GM21447 (cell line): Measurements from ENCODE around the gene FOXP1.
A peak's percentile ranks its signal among the peaks of the same experiment; 100 is the strongest.

Source experiments
- ATAC-seq: cut with Tn5 transposase; IDR thresholded peaks from one replicate; pipeline ENCODE4 v1.9.1; 2021; ENCODE audit not compliant: unreplicated experiment

Gene FOXP1

GRCh38 chr3:71433631-71434030, 149.9 kb downstream of the FOXP1 start:
- ATAC-seq: no peak

- no peak for ATAC-seq
Measured at GRCh38 chr3:71432044-71432975, 151.2 kb downstream of the FOXP1 start.

GRCh38 chr3:71430941-71431552, 152.5 kb downstream of the FOXP1 start:
- no peak for ATAC-seq

GRCh38 chr3:71429597-71429988, 153.9 kb downstream of the FOXP1 start:
- ATAC-seq: no peak

- no peak for ATAC-seq
Measured at GRCh38 chr3:71428841-71429596, 154.5 kb downstream of the FOXP1 start.

- no peak for ATAC-seq
Measured at GRCh38 chr3:71425491-71426071, 157.9 kb downstream of the FOXP1 start.

GRCh38 chr3:71423151-71423906, 160.2 kb downstream of the FOXP1 start:
- no peak for ATAC-seq

- peak; percentile 93 for ATAC-seq
Measured at GRCh38 chr3:71421820-71422566, 161.5 kb downstream of the FOXP1 start.

GRCh38 chr3:71421475-71421819, 162.1 kb downstream of the FOXP1 start:
- ATAC-seq: peak; percentile 55

- ATAC-seq: no peak
Measured at GRCh38 chr3:71419369-71419768, 164.2 kb downstream of the FOXP1 start.

GRCh38 chr3:71417791-71418190, 165.7 kb downstream of the FOXP1 start:
- ATAC-seq: no peak

GRCh38 chr3:71416876-71417275, 166.7 kb downstream of the FOXP1 start:
- ATAC-seq: no peak

- no peak for ATAC-seq
Measured at GRCh38 chr3:71415681-71416122, 167.8 kb downstream of the FOXP1 start.

GRCh38 chr3:71414189-71414927, 169.2 kb downstream of the FOXP1 start:
- no peak for ATAC-seq

- no peak for ATAC-seq
Measured at GRCh38 chr3:71413572-71413971, 170.0 kb downstream of the FOXP1 start.

GRCh38 chr3:71409352-71409751, 174.2 kb downstream of the FOXP1 start:
- ATAC-seq: no peak

- no peak for ATAC-seq
Measured at GRCh38 chr3:71408903-71409302, 174.6 kb downstream of the FOXP1 start.

GRCh38 chr3:71407823-71408222, 175.7 kb downstream of the FOXP1 start:
- ATAC-seq: no peak
